Upper lobe of left lung (tissue), 6 donors: ENCODE results near the gene CDH12. TPM values are rescaled to one million over a fixed set of nuclear protein-coding genes. Genes with fewer than 3 reads are reported as not detected.

Source experiments
- ATAC-seq, 2 donors: fragments of 200-7000 bp; cut with Tn5 transposase; one replicate each; pipeline ENCODE4 v1.9.1; 2022; ENCODE audit warnings: mild to moderate bottlenecking in 2 of 2, moderate library complexity in 2 of 2; ENCODE audit not compliant: low FRiP score in 2 of 2
- DNase-seq, 2 donors: peaks; one replicate each; pipeline ENCODE4 v3.0.0-alpha.2; 2019 to 2020
- H3K27ac ChIP-seq, 4 donors: fragments of 200-600 bp; sonication (generic); one replicate each; pipeline ENCODE4 v1.5.1; 2016 to 2019
- H3K27me3 ChIP-seq, 4 donors: fragments of 200-600 bp; sonication (generic); one replicate each; pipeline ENCODE4 v1.5.1; 2017 to 2019
- H3K36me3 ChIP-seq, 4 donors: fragments of 200-600 bp; sonication (generic); one replicate each; pipeline ENCODE4 v1.5.1; 2016 to 2019
- H3K4me1 ChIP-seq, 4 donors: fragments of 200-600 bp; sonication (generic); one replicate each; pipeline ENCODE4 v1.5.1; 2018 to 2019
- H3K4me3 ChIP-seq, 4 donors: fragments of 200-600 bp; sonication (generic); one replicate each; pipeline ENCODE4 v1.5.1; 2017 to 2019; ENCODE audit warnings: mild to moderate bottlenecking in 2 of 4, moderate library complexity in 1 of 4
- H3K9me3 ChIP-seq, 4 donors: fragments of 200-600 bp; sonication (generic); one replicate each; pipeline ENCODE4 v1.5.1; 2018 to 2019
- EP300 ChIP-seq, 4 donors: sonication (generic); formaldehyde crosslinking; IDR thresholded peaks; one replicate each; pipeline ENCODE4 v1.5.1; 2017; ENCODE audit warnings: antibody characterized with exemption in 4 of 4, control low read depth in 2 of 4
- POLR2A ChIP-seq, 4 donors: fragments of 450-650 bp; IDR thresholded peaks; one replicate each; pipeline ENCODE4 v1.5.1; 2016 to 2017; ENCODE audit warnings: antibody characterized with exemption in 4 of 4, mild to moderate bottlenecking in 2 of 4
- POLR2AphosphoS5 ChIP-seq, 2 donors: sonication (generic); formaldehyde crosslinking; IDR thresholded peaks; one replicate each; pipeline ENCODE4 v1.5.1; 2017; ENCODE audit warnings: antibody characterized with exemption in 2 of 2
- WGBS, 2 donors: methylation state at CpG; one replicate each; pipeline ENCODE4 v1.1.5; 2017 to 2018; 5-methylcytosine and 5-hydroxymethylcytosine counted together
- total RNA-seq, 6 donors: library from RNA; depleted of rRNA in 4 of 6; stranded (reverse); fragments of >200 nt in 4 of 6; gene quantifications; one replicate each; pipeline versions ENCODE4 v1.1.0 to v1.2.1, GENCODE V29; 2016 to 2021
- TF ChIP-seq, protein P1 (sequence below), 6 experiments: fragments of 450-650 bp in 4 of 6; fragments of 200-600 bp in 2 of 6; sonication (generic) in 2 of 6; IDR thresholded peaks; one replicate each; pipeline ENCODE4 v1.5.1; 2016 to 2019; ENCODE audit warnings: antibody characterized with exemption in 6 of 6
- donor health status: DM: no; HTN: no; CAD: no; lungs with moderate emphysema.
- donor health status: DM: no; HTN: yes; CAD: no; lungs with severe emphysema.

CDH12 gene
- total RNA-seq, 6 donors from 2014 or later, result 0.10 to 0.49 TPM; not detected in 4

GRCh38 chr5:22549876-22550671, 303.1 kb downstream of the CDH12 start:
- no peak for ATAC-seq
- Histone ChIP-seq H3K9me3 (no peaks in the 10 kb centered on the region), H3K4me3 (no peak overlapping the region), H3K4me1 (no peaks in the 10 kb centered on the region), H3K27ac (no peak overlapping the region), H3K36me3 (no peaks in the 10 kb centered on the region), H3K27me3 (no peaks in the 10 kb centered on the region)
- no peak for DNase-seq
- TF ChIP-seq POLR2AphosphoS5 (IDR thresholded peaks at IDR 0.05) (no peak), POLR2A (IDR thresholded peaks at IDR 0.05) (no peak), EP300 (IDR thresholded peaks at IDR 0.05) (no peak)
- TF ChIP-seq, protein P1, sequence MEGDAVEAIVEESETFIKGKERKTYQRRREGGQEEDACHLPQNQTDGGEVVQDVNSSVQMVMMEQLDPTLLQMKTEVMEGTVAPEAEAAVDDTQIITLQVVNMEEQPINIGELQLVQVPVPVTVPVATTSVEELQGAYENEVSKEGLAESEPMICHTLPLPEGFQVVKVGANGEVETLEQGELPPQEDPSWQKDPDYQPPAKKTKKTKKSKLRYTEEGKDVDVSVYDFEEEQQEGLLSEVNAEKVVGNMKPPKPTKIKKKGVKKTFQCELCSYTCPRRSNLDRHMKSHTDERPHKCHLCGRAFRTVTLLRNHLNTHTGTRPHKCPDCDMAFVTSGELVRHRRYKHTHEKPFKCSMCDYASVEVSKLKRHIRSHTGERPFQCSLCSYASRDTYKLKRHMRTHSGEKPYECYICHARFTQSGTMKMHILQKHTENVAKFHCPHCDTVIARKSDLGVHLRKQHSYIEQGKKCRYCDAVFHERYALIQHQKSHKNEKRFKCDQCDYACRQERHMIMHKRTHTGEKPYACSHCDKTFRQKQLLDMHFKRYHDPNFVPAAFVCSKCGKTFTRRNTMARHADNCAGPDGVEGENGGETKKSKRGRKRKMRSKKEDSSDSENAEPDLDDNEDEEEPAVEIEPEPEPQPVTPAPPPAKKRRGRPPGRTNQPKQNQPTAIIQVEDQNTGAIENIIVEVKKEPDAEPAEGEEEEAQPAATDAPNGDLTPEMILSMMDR (IDR thresholded peaks at IDR 0.05), result no peak
- WGBS, 2 donors, result 70 to 73% methylated on average over 4 of the region's 4 CpGs

DNA sequence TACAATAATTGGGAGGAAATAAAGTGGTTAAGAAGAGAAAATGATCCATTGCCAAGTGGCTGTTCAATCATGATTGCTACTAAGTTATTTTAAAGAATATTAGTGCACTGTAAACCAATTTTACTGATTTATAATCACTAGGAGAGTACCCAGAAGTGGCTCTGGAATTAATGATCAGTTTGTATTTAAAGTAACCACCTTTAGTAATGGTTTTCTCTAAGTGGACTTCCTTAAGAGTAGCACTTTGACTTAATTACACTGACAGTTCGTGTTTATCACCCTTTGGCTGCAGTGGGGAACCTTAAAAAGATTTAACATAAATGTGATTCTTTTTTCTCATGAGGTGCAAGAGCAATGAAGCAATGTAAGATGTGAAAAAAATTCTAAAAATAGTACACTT, 310.8 kb downstream of the CDH12 start:
- Histone ChIP-seq H3K27ac (no peak overlapping the region), H3K9me3 (no peaks in the 10 kb centered on the region), H3K4me1 (no peaks in the 10 kb centered on the region), H3K27me3 (no peaks in the 10 kb centered on the region), H3K4me3 (no peak overlapping the region), H3K36me3 (no peaks in the 10 kb centered on the region)
- ATAC-seq (no peak), DNase-seq (no peak)
- TF ChIP-seq EP300 (IDR thresholded peaks at IDR 0.05) (no peak), POLR2AphosphoS5 (IDR thresholded peaks at IDR 0.05) (no peak), POLR2A (IDR thresholded peaks at IDR 0.05) (no peak)
- TF ChIP-seq, protein P1 (IDR thresholded peaks at IDR 0.05), result no peak
- 43 to 46% methylated on average over 1 of the region's 1 CpG for WGBS, 2 donors

DNA sequence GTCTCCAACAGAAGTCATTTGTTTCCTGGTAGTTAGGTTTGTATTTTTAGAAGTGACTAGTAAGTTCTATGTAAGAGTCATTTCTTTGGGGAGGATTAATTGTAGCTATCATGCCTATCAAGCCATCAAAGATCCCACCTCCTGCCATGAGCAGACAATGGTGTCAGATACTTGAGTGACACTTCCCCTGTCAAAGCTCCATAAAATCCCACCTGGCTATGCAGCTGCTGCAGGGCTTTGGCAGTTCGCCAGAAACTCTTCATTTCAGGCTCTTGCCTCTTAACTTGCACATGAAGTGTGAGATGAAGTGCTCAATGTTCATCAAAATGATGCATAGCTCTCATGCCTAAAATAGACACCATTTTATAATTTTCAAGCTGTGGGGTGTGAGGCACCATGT, 312.1 kb downstream of the CDH12 start:
- Histone ChIP-seq H3K4me3 (no peak overlapping the region), H3K27ac (no peak overlapping the region), H3K9me3 (no peaks in the 10 kb centered on the region), H3K4me1 (no peaks in the 10 kb centered on the region), H3K27me3 (no peaks in the 10 kb centered on the region), H3K36me3 (no peaks in the 10 kb centered on the region)
- ATAC-seq (no peak), DNase-seq (no peak)
- 20 to 33% methylated on average over 1 of the region's 1 CpG for WGBS, 2 donors
- TF ChIP-seq POLR2A (IDR thresholded peaks at IDR 0.05) (no peak), EP300 (IDR thresholded peaks at IDR 0.05) (no peak), POLR2AphosphoS5 (IDR thresholded peaks at IDR 0.05) (no peak)
- TF ChIP-seq, protein P1 (IDR thresholded peaks at IDR 0.05), result no peak

DNA sequence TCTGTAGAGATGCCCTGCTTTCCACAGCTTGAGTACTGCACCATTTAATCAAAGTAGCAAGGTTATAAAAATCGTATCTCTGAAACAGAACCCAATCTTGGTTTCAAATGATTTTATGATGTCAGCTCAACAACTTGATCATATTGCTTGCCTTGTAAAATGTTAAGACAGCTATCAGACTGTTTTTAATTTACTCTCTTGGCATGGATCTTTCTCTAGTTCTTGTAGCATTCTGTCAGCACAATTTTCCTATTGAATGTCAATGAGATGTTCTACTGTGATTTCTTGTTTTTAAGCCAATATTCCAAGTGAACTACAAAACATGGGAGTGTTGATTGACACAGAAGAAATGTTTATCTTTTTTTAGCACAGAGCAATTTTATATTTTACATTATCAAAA, 313.4 kb downstream of the CDH12 start:
- no peak overlapping the region for H3K27ac ChIP-seq
- WGBS, 2 donors, result 75 to 90% methylated on average over 1 of the region's 1 CpG

More for the DNA sequence above, 313.4 kb downstream of the CDH12 start:
- Histone ChIP-seq H3K9me3 (no peaks in the 10 kb centered on the region), H3K27me3 (no peaks in the 10 kb centered on the region), H3K36me3 (no peaks in the 10 kb centered on the region), H3K4me3 (no peak overlapping the region), H3K4me1 (no peaks in the 10 kb centered on the region)
- no peak for TF ChIP-seq POLR2A (IDR thresholded peaks at IDR 0.05)
- no peak for TF ChIP-seq POLR2AphosphoS5 (IDR thresholded peaks at IDR 0.05)
- TF ChIP-seq EP300 (IDR thresholded peaks at IDR 0.05), result no peak
- TF ChIP-seq, protein P1 (IDR thresholded peaks at IDR 0.05), result no peak
- no peak for DNase-seq
- ATAC-seq, result no peak
